Fibroblast of skin of right biceps (primary cell): Measurements from ENCODE around the gene LRRC70.
"Not testable (repeated sequence)": the region's sequence is repeated elsewhere in the genome, so short reads cannot be mapped to it uniquely, and the experiment has no call there.

Experiments
- DNase-seq: peaks from one replicate; pipeline ENCODE4 v3.0.0-alpha.2; 2013

LRRC70 gene, protein sequence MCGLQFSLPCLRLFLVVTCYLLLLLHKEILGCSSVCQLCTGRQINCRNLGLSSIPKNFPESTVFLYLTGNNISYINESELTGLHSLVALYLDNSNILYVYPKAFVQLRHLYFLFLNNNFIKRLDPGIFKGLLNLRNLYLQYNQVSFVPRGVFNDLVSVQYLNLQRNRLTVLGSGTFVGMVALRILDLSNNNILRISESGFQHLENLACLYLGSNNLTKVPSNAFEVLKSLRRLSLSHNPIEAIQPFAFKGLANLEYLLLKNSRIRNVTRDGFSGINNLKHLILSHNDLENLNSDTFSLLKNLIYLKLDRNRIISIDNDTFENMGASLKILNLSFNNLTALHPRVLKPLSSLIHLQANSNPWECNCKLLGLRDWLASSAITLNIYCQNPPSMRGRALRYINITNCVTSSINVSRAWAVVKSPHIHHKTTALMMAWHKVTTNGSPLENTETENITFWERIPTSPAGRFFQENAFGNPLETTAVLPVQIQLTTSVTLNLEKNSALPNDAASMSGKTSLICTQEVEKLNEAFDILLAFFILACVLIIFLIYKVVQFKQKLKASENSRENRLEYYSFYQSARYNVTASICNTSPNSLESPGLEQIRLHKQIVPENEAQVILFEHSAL

GRCh38 chr5:62578540-62578939, at the start of gene LRRC70:
Gene LRRC70 (plus strand): TSS chr5:62578819. CDS start chr5:62579439, 620 bp downstream.
- DNase-seq = peak; percentile 50

DNA sequence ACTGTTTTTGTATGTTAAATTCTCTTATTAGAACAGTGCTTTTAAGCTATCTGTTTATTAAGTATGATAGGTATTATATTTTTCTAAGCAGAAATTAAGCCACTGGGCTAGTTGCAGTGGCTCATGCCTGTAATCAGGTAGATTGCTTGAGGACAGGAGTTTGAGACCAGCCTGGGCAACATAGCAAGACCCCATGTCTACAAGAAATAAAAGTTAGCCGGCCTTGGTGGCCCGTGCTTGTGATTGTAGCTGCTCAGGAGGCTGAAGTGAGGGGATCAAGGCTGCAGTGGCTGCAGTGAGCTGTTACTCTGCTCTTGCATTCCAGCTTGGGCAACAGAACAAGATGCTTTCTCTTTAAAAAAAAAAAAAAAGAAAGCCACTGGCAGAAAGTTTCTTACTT, 45.0 kb upstream of the LRRC70 start:
- DNase-seq = no peak

DNA sequence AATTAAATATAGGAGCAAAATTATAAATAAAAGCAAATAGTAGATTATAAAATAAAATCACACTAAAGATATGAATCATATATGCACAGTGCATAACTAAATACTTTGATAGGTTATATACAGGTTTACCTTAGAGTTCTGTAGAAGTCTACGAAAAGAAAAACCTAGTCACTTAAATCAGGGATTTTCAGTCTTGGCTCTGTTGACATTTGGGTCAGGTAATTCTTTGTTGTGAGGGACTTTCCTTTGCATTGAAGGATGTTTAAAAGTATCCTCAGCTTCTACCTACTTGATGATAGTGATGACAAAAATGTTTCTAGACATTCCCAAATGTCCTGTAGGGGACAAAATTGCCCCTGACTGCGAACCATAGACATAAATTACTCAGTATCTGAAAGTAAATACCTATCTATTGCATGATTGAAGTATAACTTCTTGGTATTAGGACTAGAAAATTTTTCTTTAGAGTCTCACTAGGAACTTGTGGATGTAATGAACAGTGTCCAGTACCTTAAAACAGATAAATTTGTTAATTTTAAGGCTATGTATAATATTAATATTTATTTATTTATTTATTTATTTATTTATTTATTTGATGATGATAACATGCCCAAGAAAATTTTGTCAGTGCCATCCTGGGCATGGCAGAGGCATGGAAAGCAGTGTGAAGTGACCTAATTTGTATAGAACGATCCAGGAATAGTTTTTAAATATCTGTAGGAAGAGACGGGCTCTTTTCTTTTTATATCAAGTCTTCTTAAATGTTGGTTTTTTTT, 44.0 kb upstream of the LRRC70 start:
- DNase-seq = no peak

GRCh38 chr5:62536232-62536631, 42.4 kb upstream of the LRRC70 start:
- DNase-seq = no peak

DNA sequence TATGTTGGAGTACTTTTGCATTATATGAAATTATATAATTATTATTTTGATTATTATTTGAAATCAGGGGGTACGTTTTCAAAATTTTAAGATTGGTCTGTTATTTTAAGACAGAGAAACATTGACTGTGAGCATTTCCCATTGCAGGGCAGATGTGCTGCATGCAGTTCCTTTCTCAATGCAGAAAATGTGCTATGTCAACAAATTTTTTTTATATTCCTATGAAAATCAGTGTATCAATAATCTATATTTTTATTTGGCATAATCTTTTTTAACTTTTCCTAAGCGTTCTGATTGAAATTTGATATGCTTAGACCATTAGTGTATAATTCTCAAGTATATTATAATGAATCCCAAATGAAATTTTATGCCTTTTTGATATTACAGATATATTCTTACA, 41.8 kb upstream of the LRRC70 start:
- no peak for DNase-seq

DNA sequence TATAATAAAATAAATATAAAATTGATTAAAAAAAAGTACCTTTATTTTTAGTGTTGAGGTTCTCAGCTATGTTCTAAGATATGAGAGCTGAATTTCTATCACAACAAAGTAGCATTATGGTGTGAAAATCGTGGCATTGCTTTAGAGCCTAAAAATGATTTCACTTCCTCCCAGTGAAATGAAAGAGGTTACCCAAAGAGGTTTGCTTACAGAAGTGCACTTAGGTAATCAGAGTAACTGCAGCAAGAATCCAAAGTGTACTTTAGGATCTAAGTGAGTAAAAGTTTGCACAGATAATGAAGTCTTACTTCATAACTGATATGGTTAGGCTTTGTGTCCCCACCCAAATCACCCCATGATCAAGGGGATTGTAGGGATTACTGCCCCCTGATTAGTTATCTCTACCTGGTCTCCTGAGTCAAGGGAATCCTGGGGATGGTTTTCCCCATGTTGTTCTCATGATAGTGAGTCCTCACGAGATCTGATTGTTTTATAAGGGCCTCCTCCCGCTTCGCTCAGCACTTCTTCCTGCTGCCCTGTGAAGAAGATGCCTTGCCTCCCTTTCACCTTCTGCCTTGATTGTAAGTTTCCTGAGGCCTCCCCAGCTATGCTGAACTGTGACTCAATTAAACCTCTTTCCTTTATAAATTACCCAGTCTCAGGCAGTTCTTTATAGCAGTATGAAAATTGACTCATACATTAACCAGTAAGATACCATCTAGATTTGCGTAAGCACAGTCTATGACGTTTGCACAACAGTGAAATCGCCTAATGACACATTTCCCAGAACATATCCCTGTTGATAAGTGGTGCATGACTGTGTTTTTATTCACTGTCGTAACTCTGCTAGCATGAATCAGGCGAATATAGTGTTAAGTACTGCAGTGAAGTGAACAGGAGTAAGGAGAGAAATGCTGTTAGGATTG, 40.3 kb upstream of the LRRC70 start:
- peak; percentile 76 for DNase-seq

DNA sequence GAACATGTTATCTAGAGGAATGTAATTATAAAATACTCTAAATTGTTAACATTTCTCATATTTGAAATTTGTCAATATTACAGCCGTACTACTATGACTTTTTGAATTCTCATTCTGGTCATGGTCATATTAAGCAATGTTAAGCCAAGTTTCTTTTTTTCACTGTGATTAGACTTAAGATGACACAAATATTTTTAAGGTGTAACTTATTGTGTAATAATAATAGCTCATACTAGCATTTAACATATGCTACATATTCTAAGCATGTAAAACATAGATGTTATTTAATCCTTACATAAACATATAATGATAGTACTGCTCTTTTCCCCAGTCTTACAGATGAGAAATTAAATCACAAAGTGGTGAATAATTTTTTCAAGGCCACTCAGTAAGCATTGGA, 35.9 kb upstream of the LRRC70 start:
- no peak for DNase-seq

- no peak for DNase-seq
These were observed 30.5 kb upstream of the LRRC70 start for GRCh38 chr5:62547945-62548630.

- DNase-seq = no peak
These were observed 28.5 kb upstream of the LRRC70 start for GRCh38 chr5:62550103-62550502.

GRCh38 chr5:62555930-62556329, 22.7 kb upstream of the LRRC70 start:
- no peak for DNase-seq

- no peak for DNase-seq
These were observed 19.7 kb upstream of the LRRC70 start for GRCh38 chr5:62558941-62559340.

GRCh38 chr5:62560786-62561185, 17.8 kb upstream of the LRRC70 start:
- DNase-seq = no peak

GRCh38 chr5:62561896-62562295, 16.7 kb upstream of the LRRC70 start:
- no peak for DNase-seq

- DNase-seq = no peak
These were observed 15.8 kb upstream of the LRRC70 start for GRCh38 chr5:62562867-62563266.

- no peak for DNase-seq
These were observed 14.5 kb upstream of the LRRC70 start for GRCh38 chr5:62564101-62564500.

GRCh38 chr5:62565740-62566139, 12.9 kb upstream of the LRRC70 start:
- DNase-seq = not testable (repeated sequence)

DNA sequence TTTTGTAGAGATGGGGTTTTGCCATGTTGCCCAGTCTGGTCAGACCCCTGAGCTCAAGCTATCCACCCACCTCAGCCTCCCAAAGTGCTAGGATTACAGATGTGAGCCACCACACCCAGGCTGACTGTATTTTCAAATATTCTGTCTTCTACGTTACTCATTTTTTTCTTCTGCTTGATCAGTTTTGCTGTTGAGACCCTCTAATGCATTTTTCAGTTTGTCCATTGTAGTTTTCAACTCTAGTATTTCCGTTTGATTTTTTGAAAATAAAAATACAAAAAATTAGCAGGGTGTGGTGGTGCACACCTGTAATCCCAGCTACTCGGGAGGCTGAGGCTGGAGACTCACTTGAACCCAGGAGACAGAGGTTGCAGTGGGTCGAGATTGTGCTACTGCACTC, 10.5 kb upstream of the LRRC70 start:
- DNase-seq = no peak

GRCh38 chr5:62568800-62569432, 9.7 kb upstream of the LRRC70 start:
- DNase-seq = no peak

DNA sequence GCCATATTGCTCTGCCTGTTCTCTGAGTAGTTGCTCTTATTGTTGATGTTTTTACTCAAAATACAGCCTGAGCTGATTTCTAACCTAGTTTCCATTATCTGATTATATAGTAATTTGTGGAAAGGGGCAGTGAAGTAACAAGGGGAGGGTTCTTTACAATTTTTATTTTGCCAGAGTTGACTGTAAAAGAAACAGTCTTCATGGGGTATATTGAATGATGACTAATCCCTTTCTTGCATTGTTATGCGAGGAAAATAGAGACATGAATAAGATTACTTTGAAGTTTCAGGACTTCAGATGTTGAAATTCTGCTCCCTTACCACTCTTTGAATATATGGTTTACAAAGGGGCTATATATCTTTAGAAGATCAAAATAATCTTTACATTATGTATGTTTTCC, 9.1 kb upstream of the LRRC70 start:
- no peak for DNase-seq

- no peak for DNase-seq
These were observed 5.6 kb upstream of the LRRC70 start for GRCh38 chr5:62572918-62573514.

DNA sequence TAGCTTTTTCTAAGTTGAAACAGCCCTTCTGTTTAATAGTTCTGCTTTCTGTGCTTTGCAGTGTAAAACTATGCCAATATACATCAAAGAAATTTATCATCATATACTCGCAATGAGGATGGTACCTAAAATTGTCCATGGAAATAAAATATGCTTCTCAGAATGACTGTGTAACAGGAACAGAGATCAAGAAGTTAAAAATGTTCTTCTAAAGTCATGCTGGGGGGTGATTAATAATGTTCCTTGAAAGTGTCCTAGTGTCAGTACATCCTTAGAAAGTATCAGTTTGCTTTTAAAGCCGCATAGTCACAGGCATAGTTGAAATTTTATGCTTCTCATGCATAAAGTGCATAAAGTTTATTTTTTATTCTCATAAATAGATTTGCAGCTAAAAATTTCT, 4.0 kb upstream of the LRRC70 start:
- DNase-seq = no peak
